ENCODE results near the gene G0S2.

DNA sequence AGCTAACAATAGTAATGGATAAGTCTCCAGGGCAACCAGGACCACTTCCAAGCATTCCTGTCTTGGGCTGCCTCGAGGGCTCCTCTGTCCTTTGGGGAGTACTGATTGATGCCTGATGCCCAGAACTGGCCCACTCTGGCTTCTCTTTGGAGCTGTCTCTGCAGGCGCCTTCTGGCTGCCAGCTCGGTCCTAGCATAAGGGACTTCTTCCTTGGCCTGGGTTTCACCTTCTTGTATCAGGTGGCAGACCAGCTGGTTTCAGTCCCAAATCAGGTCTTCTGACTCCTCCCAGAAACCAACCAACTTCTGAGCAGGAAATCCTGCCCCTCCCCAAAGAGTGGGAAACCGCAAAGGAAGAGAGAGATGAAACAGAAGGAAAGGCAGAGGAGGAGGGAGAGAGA is 10.6 kb downstream of the G0S2 start:
- TF ChIP-seq, protein P1, sequence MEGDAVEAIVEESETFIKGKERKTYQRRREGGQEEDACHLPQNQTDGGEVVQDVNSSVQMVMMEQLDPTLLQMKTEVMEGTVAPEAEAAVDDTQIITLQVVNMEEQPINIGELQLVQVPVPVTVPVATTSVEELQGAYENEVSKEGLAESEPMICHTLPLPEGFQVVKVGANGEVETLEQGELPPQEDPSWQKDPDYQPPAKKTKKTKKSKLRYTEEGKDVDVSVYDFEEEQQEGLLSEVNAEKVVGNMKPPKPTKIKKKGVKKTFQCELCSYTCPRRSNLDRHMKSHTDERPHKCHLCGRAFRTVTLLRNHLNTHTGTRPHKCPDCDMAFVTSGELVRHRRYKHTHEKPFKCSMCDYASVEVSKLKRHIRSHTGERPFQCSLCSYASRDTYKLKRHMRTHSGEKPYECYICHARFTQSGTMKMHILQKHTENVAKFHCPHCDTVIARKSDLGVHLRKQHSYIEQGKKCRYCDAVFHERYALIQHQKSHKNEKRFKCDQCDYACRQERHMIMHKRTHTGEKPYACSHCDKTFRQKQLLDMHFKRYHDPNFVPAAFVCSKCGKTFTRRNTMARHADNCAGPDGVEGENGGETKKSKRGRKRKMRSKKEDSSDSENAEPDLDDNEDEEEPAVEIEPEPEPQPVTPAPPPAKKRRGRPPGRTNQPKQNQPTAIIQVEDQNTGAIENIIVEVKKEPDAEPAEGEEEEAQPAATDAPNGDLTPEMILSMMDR (IDR thresholded peaks at IDR 0.05), result no peak
- TF ChIP-seq POLR2A (IDR thresholded peaks at IDR 0.05), result no peak
